ENCODE results near the gene ASPSCR1.

ASPSCR1 gene

GRCh38 chr17:82010575-82011525, 33.4 kb downstream of the ASPSCR1 start:
- DNase-seq (ENCODE audit: low spot score), result no peak
- FAIRE-seq, result no peak

DNA sequence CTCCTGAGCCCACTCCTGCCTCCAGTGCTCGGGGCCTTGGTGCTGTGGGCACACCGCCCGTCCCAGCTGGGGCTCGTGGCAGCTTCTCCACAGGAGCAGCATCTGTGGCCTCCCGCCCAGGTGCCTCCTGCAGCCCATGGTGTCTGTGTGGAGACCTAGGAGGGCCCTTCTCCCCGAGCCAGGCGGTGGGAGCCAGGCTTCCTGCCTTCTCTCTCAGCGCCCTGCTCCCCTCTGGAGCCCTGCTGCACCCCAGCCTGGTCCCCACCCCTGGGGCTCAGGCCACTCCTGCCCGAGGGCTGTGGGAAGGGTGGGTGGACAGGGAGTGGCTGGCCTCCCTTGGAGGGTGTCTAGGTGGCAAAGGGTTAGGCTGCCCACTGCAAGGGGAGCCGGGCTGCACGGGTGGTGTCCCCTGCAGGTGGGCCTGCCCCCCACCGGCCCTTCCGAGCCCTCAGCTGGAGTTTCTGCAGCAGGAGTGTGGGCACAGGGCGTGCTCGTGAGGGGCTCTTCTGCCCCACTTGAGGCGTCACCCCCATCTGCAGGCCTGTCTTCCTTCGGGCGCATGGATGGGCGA, 34.3 kb downstream of the ASPSCR1 start:
- DNase-seq (ENCODE audit: low spot score) (no peak), FAIRE-seq (no peak)

GRCh38 chr17:82012261-82012639, 34.8 kb downstream of the ASPSCR1 start:
- DNase-seq (ENCODE audit: low spot score), result no peak
- FAIRE-seq, result no peak

DNA sequence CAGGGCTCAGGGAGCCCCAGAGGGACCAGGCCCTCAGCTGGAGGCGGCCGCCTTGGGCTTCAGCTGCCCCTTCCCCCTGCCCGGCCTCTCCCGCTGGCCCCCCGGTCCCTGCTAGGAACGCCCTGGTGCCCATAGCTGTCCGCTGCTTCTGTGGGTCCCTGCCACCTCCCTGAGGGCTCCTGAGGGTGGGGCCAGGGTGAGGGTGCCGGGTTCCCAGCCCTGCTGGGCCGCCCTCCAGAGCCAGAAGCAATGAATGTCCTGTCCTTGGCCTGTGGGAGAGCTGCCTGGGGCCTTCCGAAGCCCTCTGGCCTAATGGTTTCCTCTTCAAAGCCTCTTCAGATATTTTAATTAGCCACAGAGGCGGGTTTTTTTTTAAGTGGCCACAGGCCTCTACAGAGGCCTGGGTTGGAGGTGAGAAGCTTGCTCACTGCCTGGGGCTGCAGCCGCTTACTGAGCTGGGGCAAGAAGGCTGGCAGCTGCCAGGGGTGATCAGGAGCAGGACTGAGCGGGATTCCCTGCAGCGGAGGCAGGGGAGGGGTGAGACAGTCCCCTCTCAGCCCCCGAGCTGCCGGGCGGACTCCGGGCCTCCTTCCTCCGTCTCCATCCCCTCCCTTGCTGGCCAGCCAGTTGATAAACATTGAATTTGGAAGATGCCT, 35.3 kb downstream of the ASPSCR1 start:
- DNase-seq (ENCODE audit: low spot score), result no peak

GRCh38 chr17:82013341-82013740, 35.9 kb downstream of the ASPSCR1 start:
- DNase-seq (ENCODE audit: low spot score) (no peak), FAIRE-seq (no peak)

More for the DNA sequence above, 35.3 kb downstream of the ASPSCR1 start:
- no peak for FAIRE-seq

DNA sequence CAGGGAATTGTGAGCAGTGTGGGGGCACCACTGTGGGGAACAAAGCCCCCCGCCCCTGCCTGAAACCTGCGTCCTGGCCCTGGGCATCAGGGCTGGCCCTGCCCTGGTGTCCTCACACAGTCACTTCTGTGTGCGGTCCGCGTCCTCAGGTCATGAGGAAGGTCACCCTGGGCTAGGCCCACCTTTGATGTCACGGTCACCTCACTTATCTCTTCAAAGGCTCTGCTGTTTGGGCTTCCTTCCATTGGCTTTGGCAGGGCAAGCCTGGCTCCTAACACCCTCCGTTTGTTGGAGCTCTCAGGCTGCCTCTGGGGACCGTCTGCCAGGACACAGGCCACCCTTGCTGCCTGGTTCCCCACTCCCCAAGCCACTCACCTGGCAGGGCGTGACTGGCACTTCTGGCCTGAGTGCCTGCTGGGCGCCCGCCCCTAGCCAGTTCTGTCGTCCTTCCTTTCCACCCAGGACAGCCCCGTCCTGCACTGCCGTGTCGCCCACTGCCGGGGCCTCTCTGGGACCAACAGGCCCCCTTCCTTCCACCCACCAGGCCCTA, 36.4 kb downstream of the ASPSCR1 start:
- DNase-seq (ENCODE audit: low spot score) (no peak), FAIRE-seq (no peak)

GRCh38 chr17:82014432-82014831, 37.0 kb downstream of the ASPSCR1 start:
- FAIRE-seq (no peak), DNase-seq (ENCODE audit: low spot score) (no peak)

GRCh38 chr17:82014971-82015310, 37.5 kb downstream of the ASPSCR1 start:
- no peak for FAIRE-seq
- DNase-seq (ENCODE audit: low spot score), result no peak

- FAIRE-seq (no peak), DNase-seq (ENCODE audit: low spot score) (no peak)
Measured at GRCh38 chr17:82015311-82015971, 38.0 kb downstream of the ASPSCR1 start.

GRCh38 chr17:82016061-82016874, 38.8 kb downstream of the ASPSCR1 start:
- FAIRE-seq (no peak), DNase-seq (ENCODE audit: low spot score) (no peak)

DNA sequence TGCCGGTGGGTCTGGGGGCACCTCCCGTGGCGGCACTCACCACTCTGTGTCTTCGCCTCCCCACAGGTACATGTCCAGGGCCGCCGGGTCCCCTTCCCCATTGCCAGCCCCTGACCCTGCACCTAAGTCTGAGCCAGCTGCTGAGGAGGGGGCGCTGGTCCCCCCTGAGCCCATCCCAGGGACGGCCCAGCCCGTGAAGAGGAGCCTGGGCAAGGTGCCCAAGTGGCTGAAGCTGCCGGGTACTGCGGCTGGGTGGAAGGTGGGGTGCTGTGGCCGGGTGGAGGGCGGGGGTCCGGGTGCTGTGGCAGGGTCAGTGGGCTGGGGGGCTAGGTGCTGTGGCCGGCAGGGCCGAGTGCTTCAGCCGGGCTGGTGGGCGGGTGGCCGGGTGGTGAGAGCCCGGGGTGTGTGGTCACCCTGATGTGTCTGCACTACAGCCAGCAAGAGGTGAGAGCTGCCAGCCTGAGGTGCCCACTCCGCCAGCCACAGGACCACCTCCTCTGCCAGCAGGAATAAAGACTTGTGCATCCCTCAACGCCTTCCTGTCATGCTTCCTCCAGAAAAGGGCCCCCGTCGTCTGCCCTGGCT, 39.5 kb downstream of the ASPSCR1 start:
- no peak for FAIRE-seq
- no peak for DNase-seq (ENCODE audit: low spot score)

DNA sequence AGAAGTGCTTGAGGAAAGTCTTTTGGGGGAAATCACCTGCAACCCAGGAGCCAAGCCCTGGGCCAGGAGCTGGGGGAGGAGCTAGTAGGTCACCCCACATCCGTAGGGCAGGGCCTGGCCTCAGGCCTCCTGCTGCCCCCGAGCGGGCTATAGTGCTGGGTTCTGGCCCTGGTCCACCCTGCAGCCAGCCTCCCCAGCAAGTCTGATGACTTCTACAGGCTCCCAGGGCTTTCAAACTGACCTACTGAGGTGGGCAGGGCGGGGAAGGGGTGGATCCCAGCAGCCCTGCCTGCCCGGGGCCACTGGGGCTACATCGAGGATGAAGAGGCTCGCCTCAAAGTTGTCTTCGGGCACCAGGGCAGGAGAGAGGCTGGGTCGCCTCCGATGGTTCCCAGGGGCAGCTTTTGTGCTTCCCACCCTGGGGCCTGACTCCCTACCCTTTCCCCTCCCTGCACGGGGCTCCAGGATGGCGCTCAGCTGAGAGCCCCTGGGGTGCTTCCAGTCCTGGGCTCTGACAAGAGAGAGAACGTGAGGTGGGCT, 40.3 kb downstream of the ASPSCR1 start:
- DNase-seq (ENCODE audit: low spot score) (no peak), FAIRE-seq (no peak)

DNA sequence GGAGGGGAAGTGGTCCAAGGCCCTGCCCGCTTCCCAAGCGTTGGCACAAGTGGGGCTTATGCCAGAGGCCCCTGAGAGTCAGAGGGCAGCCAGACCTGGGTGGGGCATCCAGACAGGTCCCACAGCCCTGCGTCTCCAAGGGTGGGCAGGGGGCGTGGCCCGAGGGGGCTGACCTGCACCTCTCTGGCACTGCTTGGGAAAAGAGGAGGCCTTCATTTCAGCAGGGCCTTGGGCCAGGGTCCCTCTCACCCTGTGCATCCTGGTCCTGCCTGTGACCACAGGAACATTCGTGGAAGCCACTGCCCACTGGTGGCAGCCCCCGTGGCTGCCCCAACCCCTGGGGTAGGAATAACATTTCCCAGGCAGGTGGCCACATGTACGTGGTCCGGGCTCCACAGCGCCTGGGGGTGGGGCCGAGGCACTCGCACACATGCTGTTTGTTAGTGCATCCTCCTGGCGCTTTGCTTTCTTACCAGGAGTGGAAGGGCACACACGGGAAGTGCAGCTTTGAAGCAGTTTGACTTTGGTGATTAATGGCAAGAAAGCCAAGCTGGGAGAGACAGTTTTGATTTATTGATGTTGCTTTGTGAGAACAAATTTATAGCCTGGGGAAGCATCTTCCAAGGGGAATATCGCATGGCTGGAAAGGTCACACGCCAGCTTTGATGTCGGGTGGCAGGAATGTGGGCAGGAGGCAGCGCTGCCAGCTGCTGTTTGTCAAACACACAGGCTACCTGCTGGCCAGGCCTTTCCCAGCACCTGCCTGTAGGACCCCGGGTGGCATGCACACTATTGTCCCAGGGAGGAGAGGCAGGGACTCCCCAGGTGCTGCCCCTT, 40.9 kb downstream of the ASPSCR1 start:
- FAIRE-seq, result no peak
- DNase-seq (ENCODE audit: low spot score), result no peak

DNA sequence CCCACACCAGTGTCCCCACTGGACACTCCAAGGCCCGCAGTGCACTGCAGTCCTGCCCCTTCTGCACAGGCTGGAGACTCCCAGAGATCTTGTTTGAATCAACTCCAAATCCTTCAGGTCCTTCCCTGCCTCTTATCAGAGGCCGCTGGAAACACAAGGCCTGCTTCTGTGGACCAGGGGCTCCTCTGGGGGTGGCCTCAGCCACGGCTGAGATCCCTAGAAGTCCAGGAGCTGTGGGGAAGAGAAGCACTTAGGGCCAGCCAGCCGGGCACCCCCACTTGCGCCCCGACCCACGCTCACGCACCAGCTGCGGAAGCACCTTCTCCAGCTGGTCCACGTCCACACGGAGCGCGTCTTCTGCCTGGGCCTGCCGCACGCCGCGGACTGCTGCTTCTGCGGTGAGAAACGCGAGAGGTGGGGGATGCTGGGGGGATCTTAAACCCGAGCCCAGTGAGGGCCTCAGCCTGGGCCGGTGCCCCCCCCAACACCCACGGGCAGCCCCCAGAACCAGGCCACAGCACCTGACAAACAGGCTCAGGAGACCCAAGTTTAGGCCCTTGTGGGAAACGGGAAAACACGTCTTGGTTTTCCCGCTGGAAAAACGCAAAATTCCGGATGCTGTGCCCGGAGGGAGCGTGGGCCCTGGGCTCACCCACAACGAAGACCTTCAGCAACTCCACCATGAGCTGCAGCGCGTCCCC, 41.7 kb downstream of the ASPSCR1 start:
- FAIRE-seq, result no peak
- no peak for DNase-seq (ENCODE audit: low spot score)

DNA sequence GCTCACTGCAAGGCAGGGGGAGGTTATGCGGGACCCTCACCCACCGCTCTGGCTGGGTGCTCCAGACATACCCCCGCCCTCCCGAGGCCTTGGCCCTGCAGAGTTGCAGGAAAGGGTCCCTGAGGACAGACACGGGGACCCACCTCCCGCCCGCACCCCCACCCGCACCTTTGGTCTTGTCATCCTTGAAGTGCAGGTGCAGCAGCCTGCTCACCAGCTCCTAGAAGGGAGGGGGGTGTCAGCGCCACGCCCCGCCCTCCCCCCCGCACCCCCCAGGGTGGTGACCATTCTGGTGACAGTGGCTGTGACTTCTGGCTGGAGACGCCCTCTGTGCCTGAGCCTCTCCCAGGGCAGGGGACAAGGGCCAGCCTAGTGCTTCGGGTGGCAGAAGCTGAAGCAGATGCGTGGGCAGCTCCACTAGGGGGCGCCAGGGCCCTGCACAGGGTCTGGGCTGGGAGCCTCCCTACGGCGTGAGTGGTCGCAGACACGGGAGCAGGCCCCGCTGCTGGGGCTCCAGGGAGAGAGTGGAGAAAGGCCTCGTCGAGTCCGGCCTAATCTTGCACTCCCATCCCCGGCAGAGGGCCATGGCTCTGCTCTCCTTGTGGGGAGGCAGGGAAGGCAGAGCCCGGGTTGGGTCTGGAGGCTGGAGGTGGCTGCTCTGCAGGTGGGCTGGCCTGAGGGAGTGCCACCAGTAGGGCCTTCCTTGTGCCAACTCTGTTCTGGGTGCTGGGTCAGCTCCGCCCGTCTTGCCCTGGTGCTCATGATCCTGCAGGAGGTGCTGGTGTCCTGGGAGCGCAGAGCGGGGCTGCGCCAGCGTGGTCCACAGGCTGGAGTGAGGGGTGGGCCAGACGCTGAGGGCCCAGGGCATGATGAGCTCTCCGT, 42.5 kb downstream of the ASPSCR1 start:
- DNase-seq (ENCODE audit: low spot score) (no peak), FAIRE-seq (no peak)

DNA sequence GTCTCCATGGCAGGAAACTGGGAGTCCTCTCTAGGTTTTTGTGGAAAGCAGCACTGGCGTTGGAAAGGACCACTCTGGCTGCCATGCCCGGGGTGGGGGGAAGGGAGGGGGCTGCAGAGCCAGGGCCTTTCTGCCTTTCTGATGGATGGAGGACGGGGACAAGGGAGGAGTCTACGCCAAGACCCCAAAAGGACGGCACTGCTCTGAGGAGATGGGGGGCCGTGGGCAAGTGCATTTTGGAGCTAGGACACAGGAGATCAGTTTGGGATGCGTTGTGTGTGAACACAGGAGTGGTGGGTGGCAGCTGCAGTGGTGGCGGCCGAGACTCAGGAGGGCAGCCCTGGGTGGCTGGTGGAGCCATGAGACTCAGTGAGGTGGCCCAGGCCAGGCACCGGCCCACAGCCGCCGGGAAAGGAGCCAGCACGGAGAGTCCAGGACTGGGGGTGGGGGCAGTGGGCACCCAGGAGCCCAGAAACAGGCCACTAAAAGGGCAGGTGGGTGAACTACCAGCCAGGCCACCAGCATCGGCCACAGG, 43.2 kb downstream of the ASPSCR1 start:
- DNase-seq (ENCODE audit: low spot score) (no peak), FAIRE-seq (no peak)
